HCT116 (cell line): ENCODE data around the gene AUTS2.

Experiments
- CEBPB ChIP-seq: IDR thresholded peaks from 2 replicates; pipeline ENCODE4 v1.6.1; 2012; ENCODE audit warnings: low read depth
- EZH2 ChIP-seq: fragments of 200-600 bp; sonication (generic); IDR thresholded peaks from 2 replicates; pipeline ENCODE4 v1.6.1; 2017; ENCODE audit warnings: antibody characterized with exemption, mixed run types
- FOSL1 ChIP-seq: IDR thresholded peaks from 2 replicates; pipeline ENCODE4 v1.6.1; 2012; ENCODE audit warnings: low read depth
- POLR2A ChIP-seq: IDR thresholded peaks from 2 replicates; pipeline ENCODE4 v1.7.0; 2011; ENCODE audit warnings: borderline replicate concordance; ENCODE audit not compliant: insufficient read depth, insufficient read length; ENCODE audit errors: extremely low read depth
- RAD21 ChIP-seq: IDR thresholded peaks from 2 replicates; pipeline ENCODE4 v1.6.1; 2012; ENCODE audit warnings: low read depth, mild to moderate bottlenecking
- SP1 ChIP-seq: IDR thresholded peaks from 2 replicates; pipeline ENCODE4 v1.6.1; 2012; ENCODE audit warnings: low read depth
- YY1 ChIP-seq: IDR thresholded peaks from 2 replicates; pipeline ENCODE4 v1.6.1; 2011; ENCODE audit warnings: low read length, low read depth, moderate library complexity, mild to moderate bottlenecking; ENCODE audit not compliant: insufficient replicate concordance; ENCODE audit errors: extremely low read depth
- ZNF274 ChIP-seq: fragments of 200-500 bp; sonication (Bioruptor generic); IDR thresholded peaks from 2 replicates; pipeline ENCODE4 v1.6.1; 2014; ENCODE audit warnings: mild to moderate bottlenecking, low read depth, low read length, inconsistent platforms
- TF ChIP-seq, protein P1 (sequence below), 3 experiments: fragments of 200-600 bp in 1 of 3; sonication (generic) in 1 of 3; IDR thresholded peaks in 2 of 3; conservative IDR thresholded peaks in 1 of 3; 2 replicates each; pipeline ENCODE4 v1.5.1; 2012 to 2017; ENCODE audit warnings: low read depth in 2 of 3, low read length in 2 of 3, antibody characterized with exemption in 1 of 3, borderline replicate concordance in 1 of 3, control low read depth in 1 of 3, mild to moderate bottlenecking in 1 of 3, mixed read lengths in 1 of 3, mixed run types in 1 of 3, moderate library complexity in 1 of 3; ENCODE audit not compliant: insufficient read depth in 1 of 3
- TF ChIP-seq, protein P2 (sequence below): IDR thresholded peaks from 2 replicates; pipeline ENCODE4 v1.6.1; 2012; ENCODE audit warnings: low read depth
- TF ChIP-seq, protein P3 (sequence below): IDR thresholded peaks from 2 replicates; pipeline ENCODE4 v1.6.1; 2012

DNA sequence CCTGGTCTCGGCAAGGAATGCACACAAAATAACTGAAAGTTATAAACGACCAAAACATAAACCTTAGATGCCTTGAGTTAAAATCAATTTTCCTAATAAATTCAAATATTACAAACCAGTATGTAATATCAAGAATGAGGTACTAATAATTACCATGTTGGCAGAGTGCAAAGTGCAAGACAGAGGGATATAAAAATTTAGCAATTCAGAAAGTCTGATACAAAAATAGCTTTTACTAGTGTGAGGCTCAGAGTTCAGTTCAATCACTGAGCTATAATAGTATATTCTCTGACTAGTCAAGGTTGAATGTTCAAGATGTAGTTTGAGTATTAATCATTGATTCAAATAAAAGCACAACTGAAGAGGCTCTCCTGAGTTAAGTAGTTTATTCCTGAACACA is 4.8 kb upstream of the AUTS2 start:
- TF ChIP-seq, protein P1, sequence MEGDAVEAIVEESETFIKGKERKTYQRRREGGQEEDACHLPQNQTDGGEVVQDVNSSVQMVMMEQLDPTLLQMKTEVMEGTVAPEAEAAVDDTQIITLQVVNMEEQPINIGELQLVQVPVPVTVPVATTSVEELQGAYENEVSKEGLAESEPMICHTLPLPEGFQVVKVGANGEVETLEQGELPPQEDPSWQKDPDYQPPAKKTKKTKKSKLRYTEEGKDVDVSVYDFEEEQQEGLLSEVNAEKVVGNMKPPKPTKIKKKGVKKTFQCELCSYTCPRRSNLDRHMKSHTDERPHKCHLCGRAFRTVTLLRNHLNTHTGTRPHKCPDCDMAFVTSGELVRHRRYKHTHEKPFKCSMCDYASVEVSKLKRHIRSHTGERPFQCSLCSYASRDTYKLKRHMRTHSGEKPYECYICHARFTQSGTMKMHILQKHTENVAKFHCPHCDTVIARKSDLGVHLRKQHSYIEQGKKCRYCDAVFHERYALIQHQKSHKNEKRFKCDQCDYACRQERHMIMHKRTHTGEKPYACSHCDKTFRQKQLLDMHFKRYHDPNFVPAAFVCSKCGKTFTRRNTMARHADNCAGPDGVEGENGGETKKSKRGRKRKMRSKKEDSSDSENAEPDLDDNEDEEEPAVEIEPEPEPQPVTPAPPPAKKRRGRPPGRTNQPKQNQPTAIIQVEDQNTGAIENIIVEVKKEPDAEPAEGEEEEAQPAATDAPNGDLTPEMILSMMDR (IDR thresholded peaks at IDR 0.05 in 2 of 3, conservative IDR thresholded peaks at IDR 0.05 in 1 of 3; ENCODE audit: borderline replicate concordance in 1 of 3, insufficient read depth in 1 of 3, low read depth in 2 of 3, low read length in 2 of 3) = no peak
- TF ChIP-seq SP1 = no peak
- TF ChIP-seq YY1 = no peak
- no peak for TF ChIP-seq EZH2
- TF ChIP-seq, protein P2, sequence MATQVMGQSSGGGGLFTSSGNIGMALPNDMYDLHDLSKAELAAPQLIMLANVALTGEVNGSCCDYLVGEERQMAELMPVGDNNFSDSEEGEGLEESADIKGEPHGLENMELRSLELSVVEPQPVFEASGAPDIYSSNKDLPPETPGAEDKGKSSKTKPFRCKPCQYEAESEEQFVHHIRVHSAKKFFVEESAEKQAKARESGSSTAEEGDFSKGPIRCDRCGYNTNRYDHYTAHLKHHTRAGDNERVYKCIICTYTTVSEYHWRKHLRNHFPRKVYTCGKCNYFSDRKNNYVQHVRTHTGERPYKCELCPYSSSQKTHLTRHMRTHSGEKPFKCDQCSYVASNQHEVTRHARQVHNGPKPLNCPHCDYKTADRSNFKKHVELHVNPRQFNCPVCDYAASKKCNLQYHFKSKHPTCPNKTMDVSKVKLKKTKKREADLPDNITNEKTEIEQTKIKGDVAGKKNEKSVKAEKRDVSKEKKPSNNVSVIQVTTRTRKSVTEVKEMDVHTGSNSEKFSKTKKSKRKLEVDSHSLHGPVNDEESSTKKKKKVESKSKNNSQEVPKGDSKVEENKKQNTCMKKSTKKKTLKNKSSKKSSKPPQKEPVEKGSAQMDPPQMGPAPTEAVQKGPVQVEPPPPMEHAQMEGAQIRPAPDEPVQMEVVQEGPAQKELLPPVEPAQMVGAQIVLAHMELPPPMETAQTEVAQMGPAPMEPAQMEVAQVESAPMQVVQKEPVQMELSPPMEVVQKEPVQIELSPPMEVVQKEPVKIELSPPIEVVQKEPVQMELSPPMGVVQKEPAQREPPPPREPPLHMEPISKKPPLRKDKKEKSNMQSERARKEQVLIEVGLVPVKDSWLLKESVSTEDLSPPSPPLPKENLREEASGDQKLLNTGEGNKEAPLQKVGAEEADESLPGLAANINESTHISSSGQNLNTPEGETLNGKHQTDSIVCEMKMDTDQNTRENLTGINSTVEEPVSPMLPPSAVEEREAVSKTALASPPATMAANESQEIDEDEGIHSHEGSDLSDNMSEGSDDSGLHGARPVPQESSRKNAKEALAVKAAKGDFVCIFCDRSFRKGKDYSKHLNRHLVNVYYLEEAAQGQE = no peak
- TF ChIP-seq RAD21 = no peak
- TF ChIP-seq POLR2A = no peak
- TF ChIP-seq CEBPB = no peak
- TF ChIP-seq FOSL1 = no peak
- TF ChIP-seq ZNF274 = no peak
- TF ChIP-seq, protein P3, sequence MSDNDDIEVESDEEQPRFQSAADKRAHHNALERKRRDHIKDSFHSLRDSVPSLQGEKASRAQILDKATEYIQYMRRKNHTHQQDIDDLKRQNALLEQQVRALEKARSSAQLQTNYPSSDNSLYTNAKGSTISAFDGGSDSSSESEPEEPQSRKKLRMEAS = no peak
